ENCODE measurements around the gene TSHZ2.

- TF ChIP-seq EZH2 (IDR thresholded peaks at IDR 0.05; ENCODE audit: borderline replicate concordance, insufficient read depth, low read length, poor library complexity, severe bottlenecking) (no peak), REST (IDR thresholded peaks at IDR 0.05; ENCODE audit: borderline replicate concordance) (no peak), CTCF (IDR thresholded peaks at IDR 0.05; ENCODE audit: poor library complexity, severe bottlenecking) (no peak), RAD21 (conservative IDR thresholded peaks at IDR 0.05) (no peak), POLR2AphosphoS5 (IDR thresholded peaks at IDR 0.05) (no peak), MXI1 (conservative IDR thresholded peaks at IDR 0.05; ENCODE audit: poor library complexity, severe bottlenecking) (no peak), TAF1 (IDR thresholded peaks at IDR 0.05; ENCODE audit: low read depth) (no peak), EP300 (conservative IDR thresholded peaks at IDR 0.05; ENCODE audit: poor library complexity, severe bottlenecking) (no peak)
Measured at GRCh38 chr20:53180928-53181362, 208.8 kb downstream of the TSHZ2 start.
